A549 (cell line): ENCODE data around the gene C1QL3. TPM values are rescaled to one million over a fixed set of nuclear protein-coding genes. Genes with fewer than 3 reads are reported as not detected.

Source experiments
- ATAC-seq, 2 experiments: fragments of 200-7000 bp in 1 of 2; fragments of >200 bp in 1 of 2; cut with Nextera tagmentation in 1 of 2; cut with Tn5 transposase in 1 of 2; 3 replicates each; pipeline versions ENCODE4 v1.8.0 to v1.9.1; 2018 to 2020; ENCODE audit warnings: mild to moderate bottlenecking in 1 of 2, moderate library complexity in 1 of 2
- CTCF ChIA-PET: fragments of 300-600 bp; sonication (Branson Sonifier 250); formaldehyde crosslinking; extraction: SDS; loops from one replicate; lab custom pipeline; 2021; ENCODE audit warnings: antibody characterized with exemption, inconsistent platforms; lab: Yijun Ruan, JAX
- POLR2A ChIA-PET: fragments of 350-600 bp; formaldehyde crosslinking; extraction: SDS; loops from one replicate; lab custom pipeline; 2021; ENCODE audit warnings: antibody characterized with exemption, inconsistent platforms; lab: Yijun Ruan, JAX
- DNase-seq, 2 experiments: peaks; one replicate each; pipeline versions ENCODE4 v3.0.0 to v3.0.0-alpha.2; 2011 to 2016; ENCODE audit warnings: low read depth in 1 of 2, low spot score in 1 of 2
- FAIRE-seq: peaks from 2 replicates; lab custom pipeline; 2011; peaks lifted over from hg19 to GRCh38; lab: Jason Lieb, UNC
- H3K27ac ChIP-seq, 2 experiments: fragments of >200 bp; sonication (Bioruptor Twin); formaldehyde crosslinking; 3 replicates each; pipeline ENCODE4 v1.5.1; 2016 to 2017
- H3K4me1 ChIP-seq: fragments of >200 bp; sonication (Bioruptor Twin); formaldehyde crosslinking; 3 replicates; pipeline ENCODE4 v1.6.1; 2016
- H3K4me2 ChIP-seq: fragments of >200 bp; sonication (Bioruptor Twin); formaldehyde crosslinking; 3 replicates; pipeline ENCODE4 v1.6.1; 2016
- H3K4me3 ChIP-seq: fragments of >200 bp; sonication (Bioruptor Twin); formaldehyde crosslinking; 3 replicates; pipeline ENCODE4 v1.5.1; 2016
- H3K9me3 ChIP-seq: fragments of >200 bp; sonication (Bioruptor Twin); formaldehyde crosslinking; 3 replicates; pipeline ENCODE4 v1.6.1; 2016
- BHLHE40 ChIP-seq: IDR thresholded peaks from 2 replicates; pipeline ENCODE4 v1.6.1; 2012; ENCODE audit warnings: low read depth, low read length, inconsistent platforms
- EHF ChIP-seq: fragments of 250-450 bp; sonication (Bioruptor Pico); IDR thresholded peaks from 2 replicates; pipeline ENCODE4 v1.5.0; 2020; ENCODE audit warnings: mild to moderate bottlenecking
- EP300 ChIP-seq, 2 experiments: fragments of >200 bp; sonication (Bioruptor Twin); formaldehyde crosslinking; IDR thresholded peaks; 2 replicates in 1 of 2; 3 replicates in 1 of 2; pipeline ENCODE4 v1.6.1; 2016 to 2017
- FOXS1 ChIP-seq: fragments of 250-450 bp; sonication (Bioruptor Pico); IDR thresholded peaks from 2 replicates; pipeline ENCODE4 v1.5.0; 2020; ENCODE audit warnings: mild to moderate bottlenecking, moderate library complexity
- GATA3 ChIP-seq: IDR thresholded peaks from 2 replicates; pipeline ENCODE4 v1.6.1; 2012; ENCODE audit warnings: borderline replicate concordance
- HEYL ChIP-seq: fragments of 250-450 bp; sonication (Bioruptor Pico); IDR thresholded peaks from 2 replicates; pipeline ENCODE4 v1.8.0; 2021; ENCODE audit warnings: mild to moderate bottlenecking, moderate library complexity
- HOXB13 ChIP-seq: fragments of 250-450 bp; sonication (Bioruptor Pico); IDR thresholded peaks from 2 replicates; pipeline ENCODE4 v1.5.0; 2020; ENCODE audit warnings: low read depth, mild to moderate bottlenecking, moderate library complexity
- HOXB5 ChIP-seq: fragments of 250-450 bp; sonication (Bioruptor Pico); IDR thresholded peaks from 2 replicates; pipeline ENCODE4 v1.5.0; 2020; ENCODE audit warnings: mild to moderate bottlenecking, moderate library complexity
- KDM5A ChIP-seq: fragments of 200-600 bp; sonication (generic); IDR thresholded peaks from 2 replicates; pipeline ENCODE4 v1.6.1; 2016; ENCODE audit warnings: antibody characterized with exemption, mild to moderate bottlenecking
- MAFK ChIP-seq: fragments of 450-650 bp; IDR thresholded peaks from 2 replicates; pipeline ENCODE4 v1.6.1; 2014; ENCODE audit not compliant: partially characterized antibody
- MAZ ChIP-seq: fragments of 150-350 bp; IDR thresholded peaks from 2 replicates; pipeline ENCODE4 v1.6.1; 2014; ENCODE audit warnings: antibody characterized with exemption, low read depth, low read length, borderline replicate concordance
- PBX3 ChIP-seq: IDR thresholded peaks from 2 replicates; pipeline ENCODE4 v1.6.1; 2012
- RAD21 ChIP-seq, 2 experiments: fragments of >200 bp in 1 of 2; sonication (Bioruptor Twin) in 1 of 2; formaldehyde crosslinking in 1 of 2; IDR thresholded peaks in 1 of 2; conservative IDR thresholded peaks in 1 of 2; 2 replicates in 1 of 2; 3 replicates in 1 of 2; pipeline ENCODE4 v1.6.1; 2012 to 2018; ENCODE audit warnings: inconsistent platforms in 1 of 2
- REST ChIP-seq: fragments of 200-600 bp; sonication (generic); IDR thresholded peaks from 2 replicates; pipeline ENCODE4 v1.6.1; 2016; ENCODE audit warnings: antibody characterized with exemption, mild to moderate bottlenecking, moderate library complexity
- RFX5 ChIP-seq: fragments of 450-650 bp; IDR thresholded peaks from 2 replicates; pipeline ENCODE4 v1.7.1; 2014; ENCODE audit warnings: antibody characterized with exemption, mild to moderate bottlenecking, moderate library complexity
- RNF2 ChIP-seq: fragments of 200-600 bp; sonication (generic); IDR thresholded peaks from 2 replicates; pipeline ENCODE4 v1.6.1; 2016; ENCODE audit warnings: low read depth, mild to moderate bottlenecking, antibody characterized with exemption, moderate library complexity, borderline replicate concordance
- SMC3 ChIP-seq: fragments of >200 bp; sonication (Bioruptor Twin); formaldehyde crosslinking; IDR thresholded peaks from 3 replicates; pipeline ENCODE4 v1.6.1; 2018; ENCODE audit warnings: inconsistent platforms
- ZFP36 ChIP-seq: fragments of 450-650 bp; IDR thresholded peaks from 2 replicates; pipeline ENCODE4 v1.6.1; 2014; ENCODE audit warnings: borderline replicate concordance; ENCODE audit not compliant: partially characterized antibody
- ZSCAN20 ChIP-seq: fragments of 250-450 bp; sonication (Bioruptor Pico); IDR thresholded peaks from 2 replicates; pipeline ENCODE4 v1.8.0; 2022; ENCODE audit warnings: mild to moderate bottlenecking, moderate library complexity
- WGBS: methylation state at CpG from one replicate; pipeline ENCODE4 v1.1.6; 2017; ENCODE audit errors: missing lambda C conversion rate; 5-methylcytosine and 5-hydroxymethylcytosine counted together
- polyA plus RNA-seq, 4 experiments: library from polyadenylated mRNA; depleted of rRNA in 3 of 4; stranded (reverse); fragments of >200 nt; fragmentation: RNase III in 1 of 4; extraction: RNeasy Plus Mini Kit Qiagen cat#74134 plus additional on column Dnase treatment in 1 of 4; gene quantifications; 2 replicates in 3 of 4; 3 replicates in 1 of 4; pipeline ENCODE4 v1.2.3, GENCODE V29; 2011 to 2017
- TF ChIP-seq, protein P1 (sequence below): fragments of >200 bp; sonication (Bioruptor Twin); formaldehyde crosslinking; IDR thresholded peaks from 3 replicates; pipeline ENCODE4 v1.5.1; 2016

C1QL3 gene
- polyA plus RNA-seq, 2 of the 4 experiments (the other 2 are of a cell fraction): not detected

GRCh38 chr10:16547973-16548372 is 26.3 kb upstream of the C1QL3 start:
- ATAC-seq: no peak
- no peak for FAIRE-seq
- TF ChIP-seq HOXB5 (CRISPR knock-in tag) (no peak), MAFK (peak; percentile 47)
- CTCF ChIA-PET: no interaction called here
- no peak overlapping the region for H3K27ac ChIP-seq
- 51% methylated on average over 4 of the region's 4 CpGs for WGBS
- POLR2A ChIA-PET: no interaction called here
- no peak overlapping the region for H3K4me3 ChIP-seq
- no peak for DNase-seq
- no peak overlapping the region for H3K4me2 ChIP-seq
- no peaks in the 10 kb centered on the region for H3K9me3 ChIP-seq
- H3K4me1 ChIP-seq: no peaks in the 10 kb centered on the region

- Histone ChIP-seq H3K4me3 (no peak overlapping the region), H3K4me1 (no peaks in the 10 kb centered on the region)
- CTCF ChIA-PET: interaction anchor here (0.6 to 2.5 kb wide), 17 partner anchors 9 to 663 kb away, joined by 3 to 16 read pairs (median 4); no protein-coding TSS in a partner anchor
- peak; percentile 88 for ATAC-seq
- TF ChIP-seq ZSCAN20 (no peak), SMC3 (peak; percentile 82), PBX3 (no peak), HOXB13 (no peak), HEYL (CRISPR knock-in tag) (no peak), REST (no peak), FOXS1 (no peak), EP300 (IDR thresholded peaks at IDR 0.05) (no peak), KDM5A (no peak), RAD21 (conservative IDR thresholded peaks at IDR 0.05 in 1 of 2, IDR thresholded peaks at IDR 0.05 in 1 of 2) (peak; percentile 63 to 71), RFX5 (no peak), BHLHE40 (no peak), HOXB5 (CRISPR knock-in tag) (no peak), RNF2 (no peak), ZFP36 (no peak), MAZ (no peak), EHF (CRISPR knock-in tag) (no peak), MAFK (no peak), GATA3 (no peak)
- TF ChIP-seq, protein P1, sequence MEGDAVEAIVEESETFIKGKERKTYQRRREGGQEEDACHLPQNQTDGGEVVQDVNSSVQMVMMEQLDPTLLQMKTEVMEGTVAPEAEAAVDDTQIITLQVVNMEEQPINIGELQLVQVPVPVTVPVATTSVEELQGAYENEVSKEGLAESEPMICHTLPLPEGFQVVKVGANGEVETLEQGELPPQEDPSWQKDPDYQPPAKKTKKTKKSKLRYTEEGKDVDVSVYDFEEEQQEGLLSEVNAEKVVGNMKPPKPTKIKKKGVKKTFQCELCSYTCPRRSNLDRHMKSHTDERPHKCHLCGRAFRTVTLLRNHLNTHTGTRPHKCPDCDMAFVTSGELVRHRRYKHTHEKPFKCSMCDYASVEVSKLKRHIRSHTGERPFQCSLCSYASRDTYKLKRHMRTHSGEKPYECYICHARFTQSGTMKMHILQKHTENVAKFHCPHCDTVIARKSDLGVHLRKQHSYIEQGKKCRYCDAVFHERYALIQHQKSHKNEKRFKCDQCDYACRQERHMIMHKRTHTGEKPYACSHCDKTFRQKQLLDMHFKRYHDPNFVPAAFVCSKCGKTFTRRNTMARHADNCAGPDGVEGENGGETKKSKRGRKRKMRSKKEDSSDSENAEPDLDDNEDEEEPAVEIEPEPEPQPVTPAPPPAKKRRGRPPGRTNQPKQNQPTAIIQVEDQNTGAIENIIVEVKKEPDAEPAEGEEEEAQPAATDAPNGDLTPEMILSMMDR: peak; percentile 68
- TF ChIP-seq, all 56 proteins: peak for 3
- Histone ChIP-seq H3K27ac (no peak overlapping the region), H3K4me2 (no peak overlapping the region), H3K9me3 (no peaks in the 10 kb centered on the region)
- DNase-seq (peak; percentile 54 to 65), FAIRE-seq (peak; percentile 80)
- 34% methylated on average over 7 of the region's 7 CpGs for WGBS
- POLR2A ChIA-PET: interaction anchor here (0.7 kb wide), 1 partner anchor 15 kb away, joined by 4 read pairs; no protein-coding TSS in a partner anchor
Measured at GRCh38 chr10:16545116-16545736, 23.5 kb upstream of the C1QL3 start.
